GM18858 (cell line): ENCODE measurements around the gene CCT8L2.
"Not testable (repeated sequence)": the region's sequence is repeated elsewhere in the genome, so short reads cannot be mapped to it uniquely, and the experiment has no call there.

Experiments
- ATAC-seq: cut with Tn5 transposase; IDR thresholded peaks from one replicate; pipeline ENCODE4 v1.9.1; 2021; ENCODE audit not compliant: unreplicated experiment

Gene CCT8L2

DNA sequence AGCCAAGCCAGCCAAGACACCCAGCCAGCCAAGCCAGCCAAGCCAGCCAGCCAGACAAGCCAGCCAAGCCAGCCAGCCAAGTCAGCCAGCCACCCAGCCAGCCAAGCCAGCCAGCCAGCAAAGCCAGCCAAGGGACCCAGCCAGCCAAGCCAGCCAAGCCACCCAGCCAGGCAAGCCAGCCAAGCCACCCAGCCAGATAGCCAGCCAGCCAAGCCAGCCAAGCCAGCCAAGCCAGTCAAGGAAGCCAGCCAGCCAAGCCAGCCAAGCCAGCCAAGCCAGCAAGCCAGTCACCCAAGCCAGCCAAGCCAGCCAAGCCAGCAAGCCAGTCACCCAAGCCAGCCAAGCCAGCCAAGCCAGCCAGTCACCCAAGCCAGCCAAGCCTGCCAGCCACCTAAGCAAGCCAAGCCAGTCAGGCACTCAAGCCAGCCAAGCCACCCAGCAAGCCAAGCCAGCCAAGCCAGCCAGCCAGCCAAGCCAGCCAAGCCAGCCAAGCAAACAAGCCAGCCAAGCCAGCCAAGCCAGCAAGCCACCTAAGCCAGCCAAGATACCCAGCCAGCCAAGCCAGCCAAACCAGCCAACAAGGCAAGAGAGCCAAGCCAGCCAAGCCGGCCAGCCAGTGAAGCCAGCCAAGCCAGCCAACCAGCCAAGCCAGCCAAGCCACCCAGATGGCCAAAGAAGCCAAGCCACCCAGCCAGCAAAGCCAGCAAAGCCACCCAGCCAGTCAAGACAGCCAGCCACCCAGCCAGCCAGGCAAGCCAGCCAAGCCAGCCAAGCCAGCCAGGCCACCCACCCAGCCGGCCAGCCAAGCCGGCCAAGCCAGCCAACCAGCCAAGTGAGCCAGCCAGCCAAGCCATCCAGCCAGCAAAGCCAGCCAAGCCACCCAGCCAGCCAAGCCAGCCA lies 33.3 kb downstream of the CCT8L2 start:
- ATAC-seq = no peak

GRCh38 chr22:16558376-16558945 lies 34.1 kb downstream of the CCT8L2 start:
- not testable (repeated sequence) for ATAC-seq

- not testable (repeated sequence) for ATAC-seq
Observed at GRCh38 chr22:16557511-16557910, 35.1 kb downstream of the CCT8L2 start.

DNA sequence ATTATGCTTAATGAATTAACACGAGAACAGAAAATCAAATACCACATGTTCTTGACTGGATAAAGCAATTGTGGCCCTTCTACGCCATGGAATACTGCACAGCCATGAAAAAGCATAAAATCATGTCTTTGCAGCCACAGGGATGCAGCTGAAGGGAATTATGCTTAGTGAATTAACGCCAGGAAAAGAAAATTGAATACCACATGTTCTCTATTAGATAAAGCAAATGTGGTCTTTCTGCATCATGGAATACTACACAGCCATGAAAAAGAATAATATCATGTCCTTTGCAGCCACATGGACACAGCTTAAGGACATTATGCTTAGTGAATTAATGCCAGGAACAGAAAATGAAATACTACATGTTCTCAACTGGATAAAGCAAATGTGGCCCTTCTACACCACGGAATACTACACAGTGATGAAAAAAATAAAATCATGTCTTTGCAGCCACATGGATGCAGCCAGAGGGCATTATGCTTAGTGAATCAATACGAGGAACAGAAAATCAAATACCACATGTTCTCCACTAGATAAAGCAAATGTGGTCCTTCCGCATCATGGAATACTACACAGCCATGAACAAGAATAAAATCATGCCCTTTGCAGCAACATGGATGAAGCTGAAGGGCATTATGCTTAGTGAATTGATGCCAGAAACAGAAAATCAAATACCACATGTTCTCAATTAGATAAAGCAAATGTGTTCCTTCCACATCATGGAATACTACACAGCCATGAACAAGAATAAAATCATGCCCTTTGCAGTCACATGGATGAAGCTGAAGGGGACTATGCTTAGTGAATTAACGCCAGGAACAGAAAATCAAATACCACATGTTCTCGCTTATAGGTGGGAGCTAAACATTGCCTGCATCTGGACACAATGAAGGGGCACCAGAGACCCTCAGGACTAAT lies 37.3 kb downstream of the CCT8L2 start:
- ATAC-seq = not testable (repeated sequence)

GRCh38 chr22:16543310-16543709 lies 49.3 kb downstream of the CCT8L2 start:
- not testable (repeated sequence) for ATAC-seq
